ENCODE results near the gene BICRAL.

GRCh38 chr6:42771741-42772100, 10.1 kb upstream of the BICRAL start:
- no peak for TF ChIP-seq GATA3 (IDR thresholded peaks at IDR 0.05; ENCODE audit: low read depth, low read length)
- no peak for TF ChIP-seq GATA2 (IDR thresholded peaks at IDR 0.05; ENCODE audit: low read depth, low read length)

Data from SH-SY5Y (cell line).